ENCODE results near the gene DLGAP1.

DLGAP1 gene

GRCh38 chr18:3799515-3799914, 655.6 kb downstream of the DLGAP1 start:
- no peak for DNase-seq

DNA sequence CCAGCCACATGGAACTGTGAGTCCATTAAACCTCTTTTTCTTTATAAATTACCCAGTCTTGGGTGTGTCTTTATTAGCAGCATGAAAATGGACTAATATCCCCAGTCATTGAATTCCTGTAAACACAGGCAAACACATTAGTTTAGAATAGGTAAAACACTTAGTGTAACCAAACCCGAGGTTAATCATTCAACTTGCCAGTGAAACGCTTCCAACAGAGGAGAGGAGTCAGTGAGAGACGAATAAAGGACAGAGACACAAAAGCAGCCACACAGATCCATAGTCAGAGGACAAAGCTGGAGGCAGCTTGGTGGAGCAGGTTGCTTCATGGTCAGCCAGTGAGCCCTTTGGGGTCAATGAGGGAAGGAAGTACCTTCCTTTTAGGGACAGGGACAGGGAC, 657.1 kb downstream of the DLGAP1 start:
- DNase-seq, result no peak

GRCh38 chr18:3796434-3796833, 658.7 kb downstream of the DLGAP1 start:
- no peak for DNase-seq

DNA sequence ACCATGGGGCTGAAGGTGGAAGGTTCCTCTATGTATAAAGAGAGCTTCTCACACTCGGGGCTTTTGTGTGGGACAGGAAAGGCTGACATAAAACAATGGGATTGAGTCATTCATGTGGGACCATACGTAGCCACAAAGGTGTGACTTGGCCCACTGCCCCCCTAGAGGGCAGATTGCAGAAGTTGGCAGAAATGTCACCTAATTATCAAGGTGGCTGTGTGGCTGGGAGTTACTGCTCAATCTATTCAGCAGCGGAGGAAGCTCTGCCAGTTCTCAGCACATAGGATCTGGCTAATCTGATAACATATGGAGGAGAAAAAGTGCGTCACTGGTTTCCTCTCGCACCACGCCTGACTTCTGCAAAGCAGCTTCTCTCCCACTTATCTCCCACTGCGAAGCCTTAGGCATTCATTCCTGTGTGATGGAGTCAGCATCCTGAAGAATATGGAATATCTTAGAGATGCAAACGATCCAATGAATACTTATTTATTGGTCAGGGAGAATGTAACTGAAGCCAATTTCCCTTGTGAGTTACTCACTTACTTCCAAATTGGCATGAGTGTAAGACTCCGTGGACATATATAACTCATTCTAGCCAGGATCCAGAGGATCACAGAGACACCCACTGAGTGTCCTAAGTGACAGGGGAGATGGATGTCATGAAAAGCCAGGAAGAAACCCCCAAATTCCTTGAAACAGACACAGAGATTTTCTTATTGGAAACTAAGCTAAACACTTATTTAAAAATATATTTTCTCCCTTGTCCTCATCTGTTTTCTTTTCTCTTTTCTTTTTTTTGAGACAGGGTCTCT, 660.4 kb downstream of the DLGAP1 start:
- DNase-seq, result no peak

DNA sequence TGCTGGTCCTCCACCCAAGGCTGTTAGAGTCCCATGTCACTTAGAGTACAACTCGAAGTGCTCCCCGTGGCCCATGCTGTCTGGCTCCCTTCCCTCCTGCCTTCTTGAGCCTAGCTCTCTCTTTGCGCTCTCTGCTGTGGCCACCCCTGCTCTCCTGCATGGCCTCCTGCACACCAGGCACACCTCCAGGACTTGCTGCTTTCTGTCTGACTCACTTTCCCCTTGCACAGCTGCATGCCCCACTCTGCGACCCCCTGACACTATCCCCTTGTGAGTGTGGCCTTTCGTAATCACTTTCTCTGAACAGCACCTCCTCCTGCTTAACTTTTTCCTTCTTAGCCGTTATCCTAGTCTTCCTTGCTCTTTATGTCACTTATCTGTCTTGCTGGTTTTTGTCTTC, 661.6 kb downstream of the DLGAP1 start:
- no peak for DNase-seq

DNA sequence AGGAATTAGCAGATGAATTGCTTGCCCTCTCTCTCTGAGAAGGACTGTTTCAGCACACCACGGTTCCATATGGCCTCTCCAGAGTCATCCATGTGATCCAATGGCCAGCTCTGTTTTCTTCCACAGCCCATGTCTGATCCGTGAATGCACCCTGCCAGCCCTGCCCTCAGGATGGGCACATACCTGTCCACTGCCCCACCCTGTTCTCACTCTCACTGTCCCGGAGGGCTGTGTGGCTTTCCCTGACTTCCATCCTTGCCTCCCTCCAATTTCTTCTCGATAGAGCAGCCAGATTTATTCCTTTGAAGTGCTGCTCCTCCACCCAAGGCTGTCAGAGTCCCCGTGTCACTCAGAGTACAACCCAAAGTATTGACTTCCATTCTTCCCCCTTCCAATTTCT, 662.0 kb downstream of the DLGAP1 start:
- no peak for DNase-seq

DNA sequence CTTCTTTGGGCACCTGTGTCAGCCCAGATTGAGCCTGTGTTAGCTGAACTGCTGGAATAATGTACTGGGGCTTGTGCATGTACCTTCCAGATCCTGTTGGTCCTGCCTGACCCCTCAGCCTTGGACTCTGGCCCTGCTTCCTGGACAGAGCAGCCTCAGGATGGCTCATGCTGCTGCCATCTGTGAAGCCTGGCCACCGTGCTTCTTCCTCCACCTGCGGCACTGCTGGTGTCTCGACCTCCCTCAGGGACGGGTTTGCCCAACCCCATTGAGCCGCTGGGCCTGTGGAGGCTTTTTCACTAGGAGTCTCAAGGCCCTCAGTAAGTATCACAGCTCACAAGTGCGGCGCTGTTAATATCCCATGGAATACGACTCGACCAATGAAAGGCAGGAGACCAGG, 662.4 kb downstream of the DLGAP1 start:
- no peak for DNase-seq

DNA sequence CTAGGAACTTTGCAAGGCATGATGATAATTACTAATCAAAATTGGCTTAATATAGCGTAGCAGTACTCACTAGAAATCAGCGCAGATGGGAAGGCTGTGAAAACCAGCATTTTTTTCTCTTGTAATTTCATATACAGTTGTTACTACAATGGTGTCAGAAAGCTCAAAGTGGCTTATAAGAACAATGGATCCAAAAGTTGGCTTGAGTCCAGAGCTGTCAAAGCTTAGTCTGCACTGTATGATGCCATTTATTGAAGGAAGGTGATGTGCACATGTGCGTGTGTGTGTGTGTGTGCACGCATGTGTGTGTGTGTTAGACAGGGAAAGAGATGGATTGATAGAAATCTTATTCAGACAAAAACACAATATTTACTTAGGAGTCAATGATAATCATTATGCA, 663.9 kb downstream of the DLGAP1 start:
- DNase-seq, result no peak

DNA sequence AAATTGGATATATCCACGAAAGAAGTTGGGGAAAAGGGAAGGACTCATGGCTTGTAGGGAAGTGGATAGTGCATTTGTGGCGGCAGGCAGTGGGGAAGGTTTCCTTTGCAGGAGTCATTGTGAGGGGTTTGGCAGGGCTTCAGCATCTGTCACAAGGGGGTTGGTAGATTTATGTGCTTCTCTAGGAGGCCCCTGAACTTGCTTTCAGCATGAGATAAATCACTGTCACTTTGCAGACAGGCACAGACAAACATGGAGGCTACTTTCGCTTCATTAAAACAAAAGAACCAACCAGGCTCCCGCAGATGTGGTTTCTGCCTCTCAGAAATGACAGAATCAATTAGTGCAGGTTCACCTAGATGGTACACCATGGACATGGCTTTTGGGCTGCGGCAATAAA, 664.4 kb downstream of the DLGAP1 start:
- DNase-seq, result peak in 1 of 2 experiments; percentile 22

GRCh38 chr18:3789525-3789924, 665.6 kb downstream of the DLGAP1 start:
- DNase-seq, result no peak

DNA sequence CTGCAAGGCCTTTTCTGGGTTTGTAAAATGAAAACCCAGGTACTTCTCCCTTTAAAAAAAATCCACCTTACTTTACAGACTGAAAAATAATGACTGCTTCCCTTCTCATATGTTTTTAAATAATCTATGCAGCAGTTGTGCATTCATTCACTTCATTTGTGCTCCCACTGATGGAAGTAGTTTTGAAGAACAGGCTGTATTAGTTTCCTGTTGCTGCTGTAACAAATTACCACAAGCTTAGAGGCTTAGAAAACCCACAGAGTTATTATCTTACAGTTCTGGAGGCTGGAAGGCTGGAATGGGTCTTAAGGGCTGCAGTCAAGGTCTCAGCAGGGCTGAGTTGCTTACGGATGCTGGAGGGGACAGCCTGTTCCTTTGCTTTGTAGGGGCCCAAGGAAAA, 670.2 kb downstream of the DLGAP1 start:
- DNase-seq, result no peak

- DNase-seq, result no peak
Measured at GRCh38 chr18:3782901-3783300, 672.2 kb downstream of the DLGAP1 start.

DNA sequence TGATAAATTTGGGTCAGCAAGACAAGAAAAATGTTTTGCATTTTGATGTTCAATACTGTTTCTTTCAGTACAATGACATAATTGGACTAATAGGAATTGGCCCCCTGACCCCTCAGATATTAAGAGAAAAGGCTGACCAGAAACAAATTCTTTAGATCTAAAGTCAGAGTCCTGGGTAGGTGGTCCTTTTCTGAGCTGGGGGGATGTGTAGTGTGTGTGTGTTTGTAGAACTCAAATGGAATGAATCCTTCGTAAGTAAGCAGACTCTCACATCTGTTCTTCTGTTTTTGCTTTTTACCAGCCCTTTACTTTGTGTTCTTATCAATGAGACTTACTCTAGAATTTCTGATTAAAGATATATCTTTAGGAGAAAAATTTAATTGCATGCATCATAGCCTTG, 677.4 kb downstream of the DLGAP1 start:
- no peak for DNase-seq

DNA sequence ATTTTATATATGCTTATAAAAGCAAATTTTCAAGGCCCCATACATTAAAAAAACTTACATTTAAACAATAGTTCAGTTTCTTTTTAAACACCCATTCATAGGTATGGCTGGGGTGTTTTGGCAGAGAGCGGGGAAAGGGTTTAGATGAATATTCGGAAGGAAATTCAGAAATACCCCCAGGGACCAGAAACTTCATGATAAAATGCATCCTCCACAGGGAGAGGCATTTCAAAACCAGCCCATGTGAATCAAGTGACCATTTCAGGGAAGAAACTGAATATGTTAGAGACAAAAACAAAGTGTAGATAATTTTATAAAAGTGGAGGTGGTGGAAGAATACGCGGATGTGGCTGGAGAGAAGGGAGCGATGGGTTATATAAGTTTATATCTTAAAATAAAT, 678.0 kb downstream of the DLGAP1 start:
- no peak for DNase-seq

GRCh38 chr18:3775996-3776395, 679.1 kb downstream of the DLGAP1 start:
- no peak for DNase-seq

DNA sequence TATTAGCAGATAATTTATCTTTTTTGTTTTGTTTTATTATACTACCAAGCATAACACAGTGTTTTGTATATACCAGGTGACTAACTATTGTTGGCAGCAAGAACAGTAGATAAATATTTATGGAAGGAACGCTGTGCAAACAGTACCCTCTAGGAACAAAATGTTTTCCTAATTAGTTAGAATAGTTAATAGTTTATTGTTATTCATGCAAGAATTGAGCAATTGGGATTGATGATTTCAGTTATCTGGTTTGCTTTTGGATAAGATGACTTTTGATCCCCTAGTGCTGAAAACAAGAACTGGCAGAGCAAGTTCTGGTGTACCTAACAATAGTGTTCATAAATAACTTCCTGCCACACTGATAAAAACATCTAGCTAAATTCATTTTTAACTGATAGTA, 681.8 kb downstream of the DLGAP1 start:
- no peak for DNase-seq

- DNase-seq, result peak; percentile 30
Measured at GRCh38 chr18:3771121-3771971, 683.8 kb downstream of the DLGAP1 start.

GRCh38 chr18:3761266-3761665, 693.8 kb downstream of the DLGAP1 start:
- no peak for DNase-seq

DNA sequence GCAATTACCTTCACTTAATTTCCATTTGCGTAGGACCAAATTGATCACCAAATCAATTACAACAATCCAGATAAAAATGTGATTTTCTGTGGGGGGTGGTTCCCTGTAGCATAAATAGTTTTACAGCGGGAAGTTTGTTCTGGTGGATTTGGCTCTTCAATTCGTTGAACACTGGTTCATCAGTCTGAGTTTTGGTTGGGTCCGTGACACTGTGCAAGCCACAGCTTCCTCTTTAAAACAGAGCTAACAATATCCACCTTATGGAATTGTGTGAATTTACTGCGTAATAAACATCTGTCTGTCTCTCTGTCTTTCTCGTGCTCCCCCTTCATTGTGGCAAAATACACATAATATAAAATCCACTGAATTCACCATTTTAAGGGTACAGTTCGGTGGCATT, 694.4 kb downstream of the DLGAP1 start:
- DNase-seq, result no peak

DNA sequence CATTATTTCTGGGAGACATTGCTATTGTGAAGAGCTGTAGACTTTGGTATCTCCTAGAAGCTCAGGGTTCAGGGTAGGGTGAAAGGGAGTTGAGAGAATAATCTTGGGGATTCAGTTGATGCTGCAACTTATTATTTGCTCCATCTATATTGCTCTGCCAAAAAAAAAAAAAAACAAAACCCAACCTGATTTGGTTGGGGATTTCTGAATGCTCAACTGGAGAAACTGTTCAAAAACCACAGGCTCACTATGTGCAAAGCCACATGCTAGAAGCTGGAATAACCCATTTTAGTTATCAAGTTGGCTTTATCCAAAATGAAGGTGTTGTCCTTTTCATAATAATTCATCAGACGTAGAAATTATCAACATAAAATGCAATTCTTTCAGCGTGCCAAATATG, 696.0 kb downstream of the DLGAP1 start:
- no peak for DNase-seq

GRCh38 chr18:3758531-3758930, 696.6 kb downstream of the DLGAP1 start:
- DNase-seq, result no peak

DNA sequence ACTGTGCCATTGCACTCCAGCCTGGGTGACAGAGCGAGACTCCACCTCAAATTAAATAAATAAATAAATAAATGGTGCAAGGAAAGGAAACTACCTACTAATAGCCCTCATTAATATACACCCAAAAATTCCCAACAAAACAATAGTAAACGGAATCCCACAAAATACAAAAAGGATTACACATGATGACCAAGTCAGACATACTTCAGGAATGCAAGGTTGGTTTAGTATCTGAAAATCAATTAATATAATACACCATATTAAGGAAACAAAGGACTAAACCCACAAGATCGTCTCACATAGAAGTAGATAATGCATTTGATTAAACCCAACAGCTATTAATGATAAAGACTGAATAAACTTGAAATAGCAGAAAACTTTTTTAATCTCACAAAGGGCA, 697.7 kb downstream of the DLGAP1 start:
- no peak for DNase-seq

DNA sequence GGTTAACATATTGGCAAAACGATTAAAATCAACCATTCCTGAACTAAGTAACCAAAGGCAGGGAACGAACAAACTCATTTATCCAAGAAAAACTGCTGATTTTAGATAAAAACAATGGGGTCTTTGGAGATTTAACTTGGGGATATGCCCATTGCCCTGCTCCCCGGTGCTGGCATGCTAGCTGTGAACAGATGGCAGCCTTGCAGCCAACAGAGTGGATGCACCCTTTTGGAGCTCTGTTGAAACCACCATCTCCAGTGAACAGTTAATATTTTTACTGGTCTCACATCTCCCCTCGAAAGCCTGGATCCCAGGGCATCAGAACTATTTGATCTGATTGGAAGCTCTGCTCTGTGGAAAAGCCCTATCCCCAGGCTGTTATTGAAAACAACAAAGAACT, 702.0 kb downstream of the DLGAP1 start:
- no peak for DNase-seq

- no peak for DNase-seq
Measured at GRCh38 chr18:3748086-3748485, 707.0 kb downstream of the DLGAP1 start.

Measured in SHP77 (cell line).